ES-I3 (cell line): ENCODE data around the gene ERN1.
"Not testable (repeated sequence)": the region's sequence is repeated elsewhere in the genome, so short reads cannot be mapped to it uniquely, and the experiment has no call there.

Experiments used
- H3K36me3 ChIP-seq: 2 replicates; pipeline ENCODE4 v1.6.1; 2013; ENCODE audit warnings: mild to moderate bottlenecking, low read length, control low read depth, moderate library complexity; ENCODE audit not compliant: insufficient read depth
- H3K4me1 ChIP-seq: 2 replicates; pipeline ENCODE4 v1.6.1; 2013; ENCODE audit warnings: mild to moderate bottlenecking, control low read depth, low read length; ENCODE audit not compliant: insufficient read depth
- H3K9ac ChIP-seq: 2 replicates; pipeline ENCODE4 v1.6.1; 2013; ENCODE audit warnings: low read depth, mild to moderate bottlenecking, low read length, moderate library complexity
- H3K9me3 ChIP-seq: 2 replicates; pipeline ENCODE4 v1.6.1; 2013; ENCODE audit warnings: mild to moderate bottlenecking, low read length, moderate library complexity; ENCODE audit not compliant: control insufficient read depth, insufficient read depth

ERN1 gene

GRCh38 chr17:64007838-64008282 is 122.1 kb downstream of the ERN1 start:
- H3K36me3 ChIP-seq: no peaks in the 10 kb centered on the region
- no peak overlapping the region for H3K9ac ChIP-seq
- H3K9me3 ChIP-seq: no peaks in the 10 kb centered on the region
- H3K4me1 ChIP-seq: peaks cover 10% of the 10 kb centered on the region; the same call in 1 of the 2 replicates

GRCh38 chr17:64007089-64007837 is 122.7 kb downstream of the ERN1 start:
- H3K36me3 ChIP-seq, H3K9ac ChIP-seq, H3K9me3 ChIP-seq, H3K4me1 ChIP-seq: not testable (repeated sequence)

GRCh38 chr17:64006361-64007088 is 123.4 kb downstream of the ERN1 start:
- no peak overlapping the region for H3K9ac ChIP-seq
- H3K4me1 ChIP-seq: peaks cover 10% of the 10 kb centered on the region; the same call in 1 of the 2 replicates
- no peaks in the 10 kb centered on the region for H3K36me3 ChIP-seq
- H3K9me3 ChIP-seq: no peaks in the 10 kb centered on the region

GRCh38 chr17:64005734-64006167 is 124.2 kb downstream of the ERN1 start:
- H3K4me1 ChIP-seq: peaks cover 10% of the 10 kb centered on the region; the same call in 1 of the 2 replicates
- no peak overlapping the region for H3K9ac ChIP-seq
- H3K36me3 ChIP-seq: no peaks in the 10 kb centered on the region
- no peaks in the 10 kb centered on the region for H3K9me3 ChIP-seq

- H3K36me3 ChIP-seq: no peaks in the 10 kb centered on the region
- H3K9ac ChIP-seq: no peak overlapping the region
- no peaks in the 10 kb centered on the region for H3K9me3 ChIP-seq
- H3K4me1 ChIP-seq: peaks cover 10% of the 10 kb centered on the region; the same call in 1 of the 2 replicates
These were observed 124.8 kb downstream of the ERN1 start for GRCh38 chr17:64004903-64005733.

- H3K9me3 ChIP-seq: no peaks in the 10 kb centered on the region
- H3K4me1 ChIP-seq: peaks cover 10% of the 10 kb centered on the region; the same call in 1 of the 2 replicates
- no peak overlapping the region for H3K9ac ChIP-seq
- H3K36me3 ChIP-seq: no peaks in the 10 kb centered on the region
These were observed 125.7 kb downstream of the ERN1 start for GRCh38 chr17:64004218-64004770.

- Histone ChIP-seq H3K36me3 (no peaks in the 10 kb centered on the region), H3K9ac (no peak overlapping the region), H3K4me1 (peaks cover 10% of the 10 kb centered on the region; the same call in 1 of the 2 replicates), H3K9me3 (no peaks in the 10 kb centered on the region)
These were observed 126.3 kb downstream of the ERN1 start for GRCh38 chr17:64003526-64004121.

- H3K9ac ChIP-seq: no peak overlapping the region
- no peaks in the 10 kb centered on the region for H3K9me3 ChIP-seq
- peaks cover 9% of the 10 kb centered on the region; the same call in 1 of the 2 replicates for H3K4me1 ChIP-seq
- no peaks in the 10 kb centered on the region for H3K36me3 ChIP-seq
These were observed 127.1 kb downstream of the ERN1 start for GRCh38 chr17:64002658-64003525.

- no peaks in the 10 kb centered on the region for H3K9me3 ChIP-seq
- H3K9ac ChIP-seq: no peak overlapping the region
- H3K36me3 ChIP-seq: no peaks in the 10 kb centered on the region
- H3K4me1 ChIP-seq: peaks cover 5% of the 10 kb centered on the region; the same call in 1 of the 2 replicates
These were observed 128.0 kb downstream of the ERN1 start for GRCh38 chr17:64001763-64002529.

GRCh38 chr17:64001091-64001579 is 128.8 kb downstream of the ERN1 start:
- Histone ChIP-seq H3K36me3 (no peaks in the 10 kb centered on the region), H3K9ac (no peak overlapping the region), H3K9me3 (no peaks in the 10 kb centered on the region), H3K4me1 (peaks cover 5% of the 10 kb centered on the region; the same call in 1 of the 2 replicates)

GRCh38 chr17:63999680-64000531 is 130.0 kb downstream of the ERN1 start:
- H3K36me3 ChIP-seq: no peaks in the 10 kb centered on the region
- H3K9me3 ChIP-seq: no peaks in the 10 kb centered on the region
- H3K9ac ChIP-seq: no peak overlapping the region
- no peaks in the 10 kb centered on the region for H3K4me1 ChIP-seq
